Prostate gland (tissue), 2 donors: ENCODE measurements around the gene TEX14.

Experiments
- CTCF ChIP-seq, 4 experiments: fragments of 200-600 bp in 2 of 4; fragments of 450-650 bp in 2 of 4; sonication (generic) in 2 of 4; IDR thresholded peaks; 1 replicate in 3 of 4; 2 replicates in 1 of 4; pipeline ENCODE4 v1.5.1; 2016 to 2019; ENCODE audit warnings: antibody characterized with exemption in 4 of 4, mild to moderate bottlenecking in 2 of 4, moderate library complexity in 2 of 4
- POLR2A ChIP-seq: fragments of 450-650 bp; IDR thresholded peaks from one replicate; pipeline ENCODE4 v1.6.1; 2016; ENCODE audit warnings: antibody characterized with exemption, mild to moderate bottlenecking

- TF ChIP-seq CTCF (IDR thresholded peaks at IDR 0.05) = no peak
- TF ChIP-seq POLR2A = no peak
These were observed 117.8 kb downstream of the TEX14 start for GRCh38 chr17:58574025-58574424.
